ENCODE data around the gene NUFIP2.
"Not testable (repeated sequence)": the region's sequence is repeated elsewhere in the genome, so short reads cannot be mapped to it uniquely, and the experiment has no call there.

NUFIP2 gene

GRCh38 chr17:29278692-29279091 lies 15.3 kb downstream of the NUFIP2 start:
- no peak for DNase-seq

GRCh38 chr17:29273924-29274323 lies 20.0 kb downstream of the NUFIP2 start:
- no peak for DNase-seq

- DNase-seq, result not testable (repeated sequence)
Measured at GRCh38 chr17:29271980-29272379, 22.0 kb downstream of the NUFIP2 start.

GRCh38 chr17:29263916-29264315 lies 30.0 kb downstream of the NUFIP2 start:
- no peak for DNase-seq

DNA sequence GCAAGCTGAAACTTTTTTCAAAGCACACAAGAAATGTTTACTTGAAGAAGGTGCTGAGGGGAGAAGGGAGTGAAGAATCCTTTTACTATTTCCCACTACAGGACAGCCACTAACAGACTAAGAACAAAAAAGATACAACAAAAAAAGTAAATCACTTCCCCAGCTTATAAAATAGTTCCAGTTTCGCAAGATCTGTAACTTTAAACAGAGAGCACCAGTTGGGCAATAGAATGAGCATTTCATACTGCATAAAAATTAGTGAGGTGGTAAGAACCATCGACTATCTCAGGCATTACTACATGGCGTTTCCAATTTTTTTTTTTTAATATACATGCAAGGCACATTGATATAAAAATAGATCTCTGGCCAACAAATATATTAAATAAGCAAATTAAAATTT lies 36.2 kb downstream of the NUFIP2 start:
- no peak for DNase-seq

- no peak for DNase-seq
Measured at GRCh38 chr17:29256735-29257466, 37.0 kb downstream of the NUFIP2 start.

- DNase-seq, result no peak
Measured at GRCh38 chr17:29255926-29256522, 37.9 kb downstream of the NUFIP2 start.

DNA sequence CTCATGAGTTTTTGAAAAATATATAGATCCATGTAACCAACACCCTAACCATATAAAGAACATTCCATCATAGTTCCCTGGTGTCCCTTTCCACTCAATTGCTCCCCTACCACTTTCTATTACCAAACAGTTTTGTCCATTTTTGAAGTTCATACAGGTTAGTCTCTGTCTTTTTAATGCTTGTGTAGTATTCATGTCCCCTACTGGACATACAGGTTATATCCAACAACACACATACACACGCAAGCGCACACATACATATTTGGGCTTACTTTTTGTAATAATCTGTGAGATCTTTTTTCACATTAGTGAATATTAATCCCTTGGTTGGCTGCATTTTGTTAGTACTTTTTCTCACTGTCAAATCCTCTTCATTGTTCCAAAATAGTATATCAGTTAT lies 40.9 kb downstream of the NUFIP2 start:
- no peak for DNase-seq

DNA sequence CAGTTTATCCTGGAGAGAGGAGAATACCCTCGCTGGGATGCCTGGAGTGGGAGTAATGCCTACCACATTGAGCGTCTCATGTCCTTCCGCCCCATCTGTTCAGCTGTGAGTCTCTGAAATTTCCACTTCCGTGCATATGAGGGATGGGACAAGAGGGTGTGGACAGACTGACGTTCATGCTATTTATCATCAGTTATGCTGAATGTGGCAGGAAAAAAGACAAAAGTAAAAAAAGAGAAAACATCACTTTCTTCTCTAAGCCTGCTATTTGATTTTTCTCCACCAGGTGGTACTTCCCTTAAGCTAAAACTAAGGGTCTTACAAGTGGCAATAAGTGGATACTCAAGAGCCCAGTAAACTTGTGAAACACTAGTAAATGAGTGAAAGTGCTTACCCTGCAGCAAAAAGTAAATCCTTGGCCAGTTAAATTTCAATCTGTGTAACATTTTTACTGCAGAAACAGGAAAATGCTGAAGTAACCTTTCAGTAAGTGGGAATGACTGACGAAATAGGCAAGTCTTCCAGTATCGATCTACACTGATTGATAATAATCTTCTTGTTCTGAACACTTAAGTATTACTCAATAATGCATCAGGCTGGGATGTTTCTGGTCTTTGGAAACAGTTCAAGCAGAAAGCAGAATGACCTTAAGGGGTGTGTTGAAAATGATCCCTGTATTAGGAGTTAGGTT lies 41.7 kb downstream of the NUFIP2 start:
- DNase-seq, result no peak

GRCh38 chr17:29251184-29251583 lies 42.8 kb downstream of the NUFIP2 start:
- DNase-seq, result no peak

DNA sequence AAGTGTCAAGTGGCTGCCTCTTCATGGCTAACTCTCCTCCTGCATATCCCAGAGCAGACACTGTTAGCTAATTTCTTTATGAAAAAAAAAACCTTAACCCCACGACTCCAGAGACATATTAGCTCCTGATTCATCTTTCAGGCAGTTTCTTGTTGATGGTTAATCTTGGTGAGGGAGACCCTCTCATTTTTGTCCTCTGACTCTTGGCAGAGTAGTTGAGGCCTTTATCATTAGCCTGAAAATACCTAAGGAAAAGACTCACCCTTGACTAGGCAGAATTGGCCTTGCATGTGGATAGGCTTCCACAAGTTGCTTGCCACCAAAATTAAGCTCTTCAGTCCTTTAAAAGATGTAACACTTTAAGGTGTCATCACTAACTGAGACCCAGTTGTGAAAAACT lies 43.3 kb downstream of the NUFIP2 start:
- DNase-seq, result no peak

DNA sequence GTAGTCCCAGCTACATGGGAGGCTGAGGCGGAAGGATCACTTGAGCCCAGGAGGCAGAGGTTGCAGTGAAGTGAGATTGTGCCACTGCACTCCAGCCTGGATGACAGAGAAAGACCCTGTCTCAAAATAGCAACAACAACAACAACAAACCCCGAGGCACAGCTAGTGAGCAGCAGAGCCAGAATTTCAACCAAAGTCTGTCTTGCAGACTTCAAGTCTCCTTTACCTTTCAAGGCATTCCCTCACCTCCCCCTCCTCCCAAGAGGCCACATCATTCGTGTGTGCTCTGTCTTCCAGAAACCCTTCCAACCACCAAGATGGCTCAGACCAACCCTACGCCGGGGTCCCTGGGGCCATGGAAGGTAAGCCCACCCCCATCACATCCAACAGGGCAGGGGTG lies 45.1 kb downstream of the NUFIP2 start:
- DNase-seq, result no peak

DNA sequence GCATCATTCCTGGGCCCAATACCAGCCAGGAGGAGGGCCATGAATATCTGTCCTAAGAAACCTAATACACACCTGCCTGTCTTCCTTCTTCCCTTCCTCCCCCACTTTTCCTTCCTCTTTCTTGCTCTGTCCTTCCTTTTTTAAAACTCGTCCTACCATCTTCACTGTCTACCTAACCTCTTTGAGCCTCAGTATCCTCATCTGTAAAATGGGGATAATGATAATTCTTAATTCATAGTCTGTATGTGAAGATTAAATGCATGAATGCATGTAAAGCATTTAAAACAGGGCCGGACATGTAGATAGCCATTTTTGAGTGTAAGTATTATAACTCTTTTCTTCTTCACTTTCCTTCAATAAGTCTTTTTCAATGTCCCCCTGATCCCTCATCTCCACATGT lies 46.7 kb downstream of the NUFIP2 start:
- no peak for DNase-seq

GRCh38 chr17:29246628-29247027 lies 47.3 kb downstream of the NUFIP2 start, which contains the start of gene CRYBA1:
Gene CRYBA1, plus strand, starts transcription at chr17:29246859. Its CDS starts 5 bp downstream, at chr17:29246864.
- no peak for DNase-seq

DNA sequence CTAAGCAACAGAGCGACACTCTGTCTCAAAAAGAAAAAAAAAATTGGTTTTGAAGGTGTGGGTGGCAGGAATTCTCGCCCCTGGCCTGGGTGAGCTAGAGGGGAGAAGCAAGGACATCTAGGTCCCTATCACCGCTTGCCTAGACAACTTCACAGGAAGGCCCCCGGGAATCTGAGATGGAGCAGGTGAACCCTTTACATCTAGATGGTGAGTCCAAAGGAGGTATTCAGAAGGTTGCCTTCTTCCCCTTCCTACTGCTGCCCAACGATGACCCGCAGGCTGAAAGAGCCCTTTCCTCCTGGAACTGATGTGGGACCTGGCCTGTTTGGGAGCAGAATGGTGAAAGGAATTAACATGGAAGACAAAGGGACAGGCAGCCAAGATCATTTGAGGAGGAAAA lies 48.5 kb downstream of the NUFIP2 start:
- no peak for DNase-seq

GRCh38 chr17:29243792-29244191 lies 50.2 kb downstream of the NUFIP2 start:
- DNase-seq, result no peak

DNA sequence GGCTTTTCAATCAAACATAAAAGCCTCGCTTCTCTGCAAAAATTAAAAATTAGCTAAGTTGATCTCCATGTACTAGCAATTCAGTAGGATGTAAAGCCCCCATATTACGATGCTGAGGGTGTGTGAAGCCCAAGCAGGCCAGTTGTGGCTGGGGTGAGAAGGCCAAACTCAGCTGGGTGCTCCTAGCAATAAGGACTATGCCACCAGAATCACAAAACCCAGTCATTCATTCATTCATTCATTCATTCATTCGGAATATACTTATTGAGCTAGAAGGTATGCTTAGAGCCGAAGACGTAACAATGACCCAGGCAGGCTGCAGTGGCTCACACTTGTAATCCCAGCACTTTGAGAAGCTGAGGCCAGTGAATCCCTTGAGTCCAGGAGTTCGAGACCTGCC lies 51.2 kb downstream of the NUFIP2 start:
- no peak for DNase-seq

- DNase-seq, result no peak
Measured at GRCh38 chr17:29242051-29242450, 51.9 kb downstream of the NUFIP2 start.

GRCh38 chr17:29240968-29241963 lies 52.7 kb downstream of the NUFIP2 start:
- no peak for DNase-seq

- DNase-seq, result no peak
Measured at GRCh38 chr17:29240477-29240876, 53.5 kb downstream of the NUFIP2 start.

DNA sequence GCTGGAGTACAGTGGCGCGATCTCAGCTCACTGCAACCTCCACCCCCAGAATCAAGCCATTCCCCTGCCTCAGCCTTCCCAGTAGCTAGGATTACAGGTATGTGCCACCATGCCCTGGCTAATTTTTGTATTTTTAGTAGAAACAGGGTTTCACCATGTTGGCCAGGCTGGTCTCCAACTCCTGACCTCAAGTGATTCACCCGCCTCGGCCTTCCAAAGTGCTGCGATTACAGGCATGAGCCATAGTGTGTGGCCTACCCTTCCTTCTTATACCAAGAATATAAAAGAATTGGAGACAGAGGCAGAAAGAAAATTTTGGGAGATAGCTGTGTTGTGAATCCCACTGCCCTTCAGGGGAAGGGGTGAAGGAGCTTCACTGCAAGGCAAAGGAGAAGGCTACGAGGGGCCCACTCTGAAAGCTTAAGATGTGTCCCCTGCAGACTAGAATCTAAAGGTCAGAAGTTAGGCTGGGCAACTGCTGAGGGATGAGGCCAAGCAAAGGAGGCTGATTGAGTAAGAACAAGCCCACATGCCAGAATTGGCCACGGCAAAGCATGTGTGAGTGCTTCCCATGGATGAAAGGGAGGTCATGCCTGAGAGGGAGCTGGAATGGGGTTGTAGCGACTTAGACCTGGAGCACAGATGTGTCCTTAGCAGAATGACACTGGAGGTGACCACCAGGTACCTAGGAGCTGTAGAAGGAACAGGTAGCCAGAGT lies 55.7 kb downstream of the NUFIP2 start:
- no peak for DNase-seq

All from T-helper 9 cell (primary cell).